ENCODE data around the gene CLOCK.

GRCh38 chr4:55553441-55554201 is 6.9 kb upstream of the CLOCK start:
- TF ChIP-seq CTCF (IDR thresholded peaks at IDR 0.05) (no peak), EP300 (IDR thresholded peaks at IDR 0.05) (no peak), POLR2AphosphoS5 (IDR thresholded peaks at IDR 0.05) (no peak)

Data from upper lobe of left lung (tissue), 4 donors.